ENCODE results near the gene GPR148.

GRCh38 chr2:130767408-130767775, 38.5 kb downstream of the GPR148 start:
- TF ChIP-seq CTCF (conservative IDR thresholded peaks at IDR 0.05; ENCODE audit: low read length) (no peak), EZH2phosphoT487 (IDR thresholded peaks at IDR 0.05; ENCODE audit: borderline replicate concordance) (no peak)

Data from Loucy (cell line).